Liver (tissue), 3 donors: ENCODE results near the gene ADGRV1.

ENCODE experiments used
- ATF3 ChIP-seq: IDR thresholded peaks from 2 replicates; pipeline ENCODE4 v1.6.1; 2016; ENCODE audit warnings: antibody characterized with exemption
- CTCF ChIP-seq: fragments of 150-350 bp; IDR thresholded peaks from 2 replicates; pipeline ENCODE4 v1.5.1; 2017; ENCODE audit warnings: improper control_type of control experiment, low read depth, low read length; ENCODE audit not compliant: missing input control
- EGR1 ChIP-seq, 2 donors: IDR thresholded peaks; 2 replicates each; pipeline ENCODE4 v1.6.1; 2016 to 2018; ENCODE audit warnings: antibody characterized with exemption in 2 of 2, low read depth in 2 of 2
- FOXA1 ChIP-seq: IDR thresholded peaks from 2 replicates; pipeline ENCODE4 v1.6.1; 2016; ENCODE audit warnings: antibody characterized with exemption
- GABPA ChIP-seq, 2 donors: IDR thresholded peaks in 1 of 2; conservative IDR thresholded peaks in 1 of 2; 2 replicates each; pipeline ENCODE4 v1.6.1; 2016; ENCODE audit warnings: antibody characterized with exemption in 2 of 2, mild to moderate bottlenecking in 1 of 2, moderate library complexity in 1 of 2
- JUND ChIP-seq, 2 donors: IDR thresholded peaks; 2 replicates each; pipeline ENCODE4 v1.6.1; 2016; ENCODE audit warnings: antibody characterized with exemption in 2 of 2
- MAX ChIP-seq: IDR thresholded peaks from 2 replicates; pipeline ENCODE4 v1.6.1; 2016; ENCODE audit warnings: antibody characterized with exemption
- REST ChIP-seq: IDR thresholded peaks from 2 replicates; pipeline ENCODE4 v1.6.1; 2016; ENCODE audit warnings: antibody characterized with exemption, mild to moderate bottlenecking
- YY1 ChIP-seq: IDR thresholded peaks from 2 replicates; pipeline ENCODE4 v1.6.1; 2016; ENCODE audit warnings: antibody characterized with exemption, mild to moderate bottlenecking
- donor health status: healthy.
- donor health status: healthy.

GRCh38 chr5:91024727-91025126, 466.1 kb downstream of the ADGRV1 start:
- TF ChIP-seq CTCF, result no peak
- TF ChIP-seq MAX, result no peak
- TF ChIP-seq YY1, result no peak
- TF ChIP-seq ATF3, result no peak
- no peak for TF ChIP-seq JUND (IDR thresholded peaks at IDR 0.05)
- no peak for TF ChIP-seq FOXA1
- TF ChIP-seq REST, result no peak
- TF ChIP-seq EGR1 (IDR thresholded peaks at IDR 0.05; ENCODE audit: low read depth in 2 of 2), result no peak
- TF ChIP-seq GABPA (IDR thresholded peaks at IDR 0.05 in 1 of 2, conservative IDR thresholded peaks at IDR 0.05 in 1 of 2), result no peak
